Trophoblast cell (in vitro differentiated cells and primary cell): Measurements from ENCODE around the gene GABPB2.

ENCODE experiments used
- DNase-seq, 2 donors: peaks; one replicate each; pipeline ENCODE4 v3.0.0-alpha.2; 2016
- H2AFZ ChIP-seq: 2 replicates; pipeline ENCODE4 v1.6.1; 2013; ENCODE audit warnings: low read length, moderate library complexity, mild to moderate bottlenecking; ENCODE audit not compliant: insufficient read depth, poor library complexity
- H2AK5ac ChIP-seq: 2 replicates; pipeline ENCODE4 v1.6.1; 2013; ENCODE audit warnings: mild to moderate bottlenecking, low read length
- H2BK120ac ChIP-seq: 2 replicates; pipeline ENCODE4 v1.6.1; 2013; ENCODE audit warnings: low read length, mild to moderate bottlenecking, moderate library complexity; ENCODE audit not compliant: insufficient read depth, poor library complexity
- H2BK12ac ChIP-seq: 2 replicates; pipeline ENCODE4 v1.6.1; 2013; ENCODE audit warnings: mild to moderate bottlenecking, low read length, moderate library complexity
- H2BK5ac ChIP-seq: 2 replicates; pipeline ENCODE4 v1.6.1; 2013; ENCODE audit warnings: low read length, low read depth, moderate library complexity, mild to moderate bottlenecking; ENCODE audit not compliant: poor library complexity
- H3K14ac ChIP-seq: 2 replicates; pipeline ENCODE4 v1.6.1; 2013; ENCODE audit warnings: mild to moderate bottlenecking, low read length
- H3K18ac ChIP-seq: 2 replicates; pipeline ENCODE4 v1.6.1; 2013; ENCODE audit warnings: mild to moderate bottlenecking, low read length
- H3K23ac ChIP-seq: 2 replicates; pipeline ENCODE4 v1.6.1; 2013; ENCODE audit warnings: low read length
- H3K27ac ChIP-seq: 2 replicates; pipeline ENCODE4 v1.5.1; 2013; ENCODE audit warnings: low read depth, mild to moderate bottlenecking, inconsistent platforms, low read length, moderate library complexity
- H3K27me3 ChIP-seq: 2 replicates; pipeline ENCODE4 v1.6.1; 2013; ENCODE audit warnings: inconsistent platforms, mild to moderate bottlenecking, low read length, moderate library complexity; ENCODE audit not compliant: insufficient read depth
- H3K36me3 ChIP-seq, 2 experiments: 1 replicate in 1 of 2; 2 replicates in 1 of 2; pipeline ENCODE4 v1.6.1; 2013; ENCODE audit warnings: low read length in 2 of 2, mild to moderate bottlenecking in 2 of 2, moderate library complexity in 1 of 2; ENCODE audit not compliant: insufficient read depth in 2 of 2, control insufficient read depth in 1 of 2
- H3K4ac ChIP-seq: 2 replicates; pipeline ENCODE4 v1.6.1; 2013; ENCODE audit warnings: low read depth, mild to moderate bottlenecking, low read length, moderate library complexity
- H3K4me1 ChIP-seq, 2 experiments: 1 replicate in 1 of 2; 2 replicates in 1 of 2; pipeline ENCODE4 v1.6.1; 2013; ENCODE audit warnings: low read length in 2 of 2, mild to moderate bottlenecking in 2 of 2, moderate library complexity in 1 of 2; ENCODE audit not compliant: insufficient read depth in 2 of 2, control insufficient read depth in 1 of 2
- H3K4me2 ChIP-seq: 2 replicates; pipeline ENCODE4 v1.6.1; 2013; ENCODE audit warnings: inconsistent platforms, mild to moderate bottlenecking, low read length, moderate library complexity
- H3K4me3 ChIP-seq: 2 replicates; pipeline ENCODE4 v1.5.1; 2013; ENCODE audit warnings: mild to moderate bottlenecking, low read depth, low read length, inconsistent platforms
- H3K79me1 ChIP-seq: one replicate; pipeline ENCODE4 v1.6.1; 2013; ENCODE audit warnings: low read length
- H3K79me2 ChIP-seq: 2 replicates; pipeline ENCODE4 v1.6.1; 2013; ENCODE audit warnings: low read length, mild to moderate bottlenecking; ENCODE audit not compliant: control insufficient read depth, insufficient read depth, poor library complexity
- H3K9ac ChIP-seq: 2 replicates; pipeline ENCODE4 v1.6.1; 2013; ENCODE audit warnings: mild to moderate bottlenecking, low read length
- H3K9me3 ChIP-seq: 2 replicates; pipeline ENCODE4 v1.6.1; 2013; ENCODE audit warnings: low read depth, mild to moderate bottlenecking, control low read depth, inconsistent platforms, low read length; ENCODE audit not compliant: insufficient read depth
- H4K12ac ChIP-seq: 2 replicates; pipeline ENCODE4 v1.6.1; 2013; ENCODE audit warnings: low read depth, mild to moderate bottlenecking, low read length, moderate library complexity
- H4K8ac ChIP-seq: 2 replicates; pipeline ENCODE4 v1.6.1; 2013; ENCODE audit warnings: low read depth, mild to moderate bottlenecking, low read length, moderate library complexity
- H4K91ac ChIP-seq: one replicate; pipeline ENCODE4 v1.6.1; 2013; ENCODE audit warnings: low read depth, mild to moderate bottlenecking, low read length, moderate library complexity
- WGBS: extraction: QIAGEN DNeasy Blood & Tissue Kit; methylation state at CpG from one replicate; pipeline ENCODE4 v1.1.7; 2013; ENCODE audit warnings: missing lambda C conversion rate; ENCODE audit not compliant: insufficient read length, insufficient coverage; ENCODE audit errors: extremely low coverage; 5-methylcytosine and 5-hydroxymethylcytosine counted together

The GABPB2 gene

GRCh38 chr1:151065089-151065645 lies 5.4 kb upstream of the GABPB2 start:
- Histone ChIP-seq H3K9ac (no peak overlapping the region), H2BK5ac (no peak overlapping the region), H3K79me1 (peaks cover 7% of the 10 kb centered on the region), H3K9me3 (no peaks in the 10 kb centered on the region), H4K12ac (no peak overlapping the region), H3K27ac (no peak overlapping the region), H3K79me2 (peaks cover 6% of the 10 kb centered on the region), H3K4me1 (peaks cover 3 to 4% of the 10 kb centered on the region in 2 experiments), H3K4ac (no peak overlapping the region), H2BK120ac (no peak overlapping the region), H3K4me3 (no peak overlapping the region), H2BK12ac (no peak overlapping the region), H2AFZ (no peak overlapping the region), H3K18ac (no peak overlapping the region), H2AK5ac (no peak overlapping the region), H3K4me2 (no peak overlapping the region), H3K23ac (no peak overlapping the region), H4K91ac (no peak overlapping the region), H3K14ac (no peak overlapping the region), H3K36me3 (peaks cover 17 to 23% of the 10 kb centered on the region in 2 experiments), H3K27me3 (no peaks in the 10 kb centered on the region), H4K8ac (no peak overlapping the region)
- DNase-seq: no peak

- no peak overlapping the region for H3K4me2 ChIP-seq
- H2AK5ac ChIP-seq: no peak overlapping the region
- no peak overlapping the region for H3K4ac ChIP-seq
- peaks cover 6% of the 10 kb centered on the region for H3K79me2 ChIP-seq
- no peak overlapping the region for H4K91ac ChIP-seq
- no peak overlapping the region for H3K18ac ChIP-seq
- H4K8ac ChIP-seq: no peak overlapping the region
- no peak overlapping the region for H3K23ac ChIP-seq
- no peaks in the 10 kb centered on the region for H3K27me3 ChIP-seq
- H2BK12ac ChIP-seq: no peak overlapping the region
- H3K27ac ChIP-seq: no peak overlapping the region
- no peaks in the 10 kb centered on the region for H3K9me3 ChIP-seq
- H3K14ac ChIP-seq: no peak overlapping the region
- peaks cover 3 to 5% of the 10 kb centered on the region in 2 experiments for H3K4me1 ChIP-seq
- no peak overlapping the region for H3K9ac ChIP-seq
- no peak overlapping the region for H2AFZ ChIP-seq
- H3K4me3 ChIP-seq: no peak overlapping the region
- no CpG with 5 or more reads among the region's 4 CpGs for WGBS
- peaks cover 17 to 23% of the 10 kb centered on the region in 2 experiments for H3K36me3 ChIP-seq
- H2BK120ac ChIP-seq: no peak overlapping the region
- no peak overlapping the region for H4K12ac ChIP-seq
- H2BK5ac ChIP-seq: no peak overlapping the region
- H3K79me1 ChIP-seq: peaks cover 9% of the 10 kb centered on the region
- no peak for DNase-seq
These were observed 3.4 kb upstream of the GABPB2 start for GRCh38 chr1:151067185-151067584.

- peaks cover 6% of the 10 kb centered on the region for H3K79me2 ChIP-seq
- H2BK5ac ChIP-seq: no peak overlapping the region
These were observed 1.5 kb upstream of the GABPB2 start for GRCh38 chr1:151069103-151069486.

GRCh38 chr1:151072224-151072623 lies 1.7 kb downstream of the GABPB2 start:
- Histone ChIP-seq H3K36me3 (peaks cover 8 to 10% of the 10 kb centered on the region in 2 experiments), H3K4me1 (peaks cover 0 to 3% of the 10 kb centered on the region in 2 experiments), H3K14ac (no peak overlapping the region), H2BK5ac (no peak overlapping the region), H3K9ac (no peak overlapping the region), H2AFZ (no peak overlapping the region), H2BK120ac (no peak overlapping the region), H3K79me2 (peaks cover 3% of the 10 kb centered on the region), H2BK12ac (no peak overlapping the region), H2AK5ac (no peak overlapping the region), H4K12ac (no peak overlapping the region), H3K27ac (no peak overlapping the region), H3K9me3 (no peaks in the 10 kb centered on the region), H4K91ac (no peak overlapping the region), H3K4ac (no peak overlapping the region), H3K4me2 (no peak overlapping the region), H3K18ac (no peak overlapping the region), H3K23ac (no peak overlapping the region), H3K79me1 (peaks cover 9% of the 10 kb centered on the region), H3K4me3 (no peak overlapping the region), H4K8ac (no peak overlapping the region), H3K27me3 (no peaks in the 10 kb centered on the region)
- WGBS: no CpG with 5 or more reads among the region's 13 CpGs
- DNase-seq: no peak

More at GRCh38 chr1:151069103-151069486, 1.5 kb upstream of the GABPB2 start:
- Histone ChIP-seq H3K79me1 (peaks cover 9% of the 10 kb centered on the region), H4K91ac (no peak overlapping the region), H3K36me3 (peaks cover 16 to 23% of the 10 kb centered on the region in 2 experiments), H3K4me1 (peaks cover 3% of the 10 kb centered on the region in 2 experiments), H3K27me3 (no peaks in the 10 kb centered on the region), H2AFZ (no peak overlapping the region), H2BK120ac (no peak overlapping the region), H3K27ac (no peak overlapping the region), H3K14ac (no peak overlapping the region), H2BK12ac (no peak overlapping the region), H3K9ac (no peak overlapping the region), H3K9me3 (no peaks in the 10 kb centered on the region), H3K23ac (no peak overlapping the region), H4K8ac (no peak overlapping the region), H3K4ac (no peak overlapping the region), H3K18ac (no peak overlapping the region), H3K4me2 (no peak overlapping the region), H4K12ac (no peak overlapping the region), H2AK5ac (no peak overlapping the region), H3K4me3 (no peak overlapping the region)
- no peak for DNase-seq
- no CpG with 5 or more reads among the region's 5 CpGs for WGBS
